ENCODE measurements around the gene SOX10.
"Not testable (repeated sequence)": the region's sequence is repeated elsewhere in the genome, so short reads cannot be mapped to it uniquely, and the experiment has no call there.

DNA sequence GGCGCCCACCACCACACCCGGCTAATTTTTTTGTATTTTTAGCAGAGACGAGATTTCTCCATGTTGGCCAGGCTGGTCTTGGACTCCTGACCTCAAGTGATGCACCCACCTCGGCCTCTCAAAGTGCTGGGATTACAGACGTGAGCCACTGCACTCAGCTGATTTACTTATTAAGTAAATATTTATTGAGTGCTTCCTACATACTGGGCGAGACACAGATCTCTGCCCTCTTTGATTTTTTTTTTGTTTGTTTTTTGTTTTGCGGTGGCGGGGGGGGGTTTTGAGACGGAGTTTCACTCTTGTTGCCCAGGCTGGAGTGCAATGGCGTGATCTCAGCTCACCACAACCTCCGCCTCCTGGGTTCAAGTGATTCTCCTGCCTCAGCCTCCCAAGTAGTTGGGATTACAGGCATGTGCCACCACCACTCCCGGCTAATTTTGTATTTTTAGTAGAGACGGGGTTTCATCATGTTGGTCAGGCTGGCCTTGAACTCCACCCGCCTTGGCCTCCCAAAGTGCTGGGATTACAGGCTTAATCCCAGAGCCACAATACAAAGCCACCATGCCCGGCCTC is 28.4 kb downstream of the SOX10 start:
- TF ChIP-seq POLR2A (IDR thresholded peaks at IDR 0.05; ENCODE audit: insufficient read depth in 1 of 2, low read depth in 2 of 2, low read length in 2 of 2); CTCF (CRISPR knock-in tag; IDR thresholded peaks at IDR 0.05); NFIC (IDR thresholded peaks at IDR 0.05; ENCODE audit: low read length); GATAD2A (CRISPR knock-in tag; IDR thresholded peaks at IDR 0.05); FOSL1 (CRISPR knock-in tag; IDR thresholded peaks at IDR 0.05; ENCODE audit: borderline replicate concordance); TIGD3 (CRISPR knock-in tag; IDR thresholded peaks at IDR 0.05; ENCODE audit: borderline replicate concordance); ZNF431 (CRISPR knock-in tag; IDR thresholded peaks at IDR 0.05; ENCODE audit: borderline replicate concordance, low read depth); RNF2 (conservative IDR thresholded peaks at IDR 0.05; ENCODE audit: low read depth): not testable (repeated sequence)

All from HepG2 (cell line).